ENCODE measurements around the gene RPL27. TPM values are rescaled to one million over a fixed set of nuclear protein-coding genes. Genes with fewer than 3 reads are reported as not detected.

The RPL27 gene
- total and polyA plus RNA-seq, 2 of the 13 experiments (the other 11 are each of a cell fraction or from before 2014, with no cell fraction given) = 1,585 to 5,840 TPM

- no peak for TF ChIP-seq ZNF83 (CRISPR knock-in tag; IDR thresholded peaks at IDR 0.05; ENCODE audit: borderline replicate concordance)
- no peak for TF ChIP-seq MLX (CRISPR knock-in tag; IDR thresholded peaks at IDR 0.05)
- TF ChIP-seq, protein P1, sequence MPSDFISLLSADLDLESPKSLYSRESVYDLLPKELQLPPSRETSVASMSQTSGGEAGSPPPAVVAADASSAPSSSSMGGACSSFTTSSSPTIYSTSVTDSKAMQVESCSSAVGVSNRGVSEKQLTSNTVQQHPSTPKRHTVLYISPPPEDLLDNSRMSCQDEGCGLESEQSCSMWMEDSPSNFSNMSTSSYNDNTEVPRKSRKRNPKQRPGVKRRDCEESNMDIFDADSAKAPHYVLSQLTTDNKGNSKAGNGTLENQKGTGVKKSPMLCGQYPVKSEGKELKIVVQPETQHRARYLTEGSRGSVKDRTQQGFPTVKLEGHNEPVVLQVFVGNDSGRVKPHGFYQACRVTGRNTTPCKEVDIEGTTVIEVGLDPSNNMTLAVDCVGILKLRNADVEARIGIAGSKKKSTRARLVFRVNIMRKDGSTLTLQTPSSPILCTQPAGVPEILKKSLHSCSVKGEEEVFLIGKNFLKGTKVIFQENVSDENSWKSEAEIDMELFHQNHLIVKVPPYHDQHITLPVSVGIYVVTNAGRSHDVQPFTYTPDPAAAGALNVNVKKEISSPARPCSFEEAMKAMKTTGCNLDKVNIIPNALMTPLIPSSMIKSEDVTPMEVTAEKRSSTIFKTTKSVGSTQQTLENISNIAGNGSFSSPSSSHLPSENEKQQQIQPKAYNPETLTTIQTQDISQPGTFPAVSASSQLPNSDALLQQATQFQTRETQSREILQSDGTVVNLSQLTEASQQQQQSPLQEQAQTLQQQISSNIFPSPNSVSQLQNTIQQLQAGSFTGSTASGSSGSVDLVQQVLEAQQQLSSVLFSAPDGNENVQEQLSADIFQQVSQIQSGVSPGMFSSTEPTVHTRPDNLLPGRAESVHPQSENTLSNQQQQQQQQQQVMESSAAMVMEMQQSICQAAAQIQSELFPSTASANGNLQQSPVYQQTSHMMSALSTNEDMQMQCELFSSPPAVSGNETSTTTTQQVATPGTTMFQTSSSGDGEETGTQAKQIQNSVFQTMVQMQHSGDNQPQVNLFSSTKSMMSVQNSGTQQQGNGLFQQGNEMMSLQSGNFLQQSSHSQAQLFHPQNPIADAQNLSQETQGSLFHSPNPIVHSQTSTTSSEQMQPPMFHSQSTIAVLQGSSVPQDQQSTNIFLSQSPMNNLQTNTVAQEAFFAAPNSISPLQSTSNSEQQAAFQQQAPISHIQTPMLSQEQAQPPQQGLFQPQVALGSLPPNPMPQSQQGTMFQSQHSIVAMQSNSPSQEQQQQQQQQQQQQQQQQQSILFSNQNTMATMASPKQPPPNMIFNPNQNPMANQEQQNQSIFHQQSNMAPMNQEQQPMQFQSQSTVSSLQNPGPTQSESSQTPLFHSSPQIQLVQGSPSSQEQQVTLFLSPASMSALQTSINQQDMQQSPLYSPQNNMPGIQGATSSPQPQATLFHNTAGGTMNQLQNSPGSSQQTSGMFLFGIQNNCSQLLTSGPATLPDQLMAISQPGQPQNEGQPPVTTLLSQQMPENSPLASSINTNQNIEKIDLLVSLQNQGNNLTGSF (CRISPR knock-in tag; IDR thresholded peaks at IDR 0.05) = peak; percentile 76
- TF ChIP-seq NR2F1 (CRISPR knock-in tag; IDR thresholded peaks at IDR 0.05) = no peak
- TF ChIP-seq, protein P2, sequence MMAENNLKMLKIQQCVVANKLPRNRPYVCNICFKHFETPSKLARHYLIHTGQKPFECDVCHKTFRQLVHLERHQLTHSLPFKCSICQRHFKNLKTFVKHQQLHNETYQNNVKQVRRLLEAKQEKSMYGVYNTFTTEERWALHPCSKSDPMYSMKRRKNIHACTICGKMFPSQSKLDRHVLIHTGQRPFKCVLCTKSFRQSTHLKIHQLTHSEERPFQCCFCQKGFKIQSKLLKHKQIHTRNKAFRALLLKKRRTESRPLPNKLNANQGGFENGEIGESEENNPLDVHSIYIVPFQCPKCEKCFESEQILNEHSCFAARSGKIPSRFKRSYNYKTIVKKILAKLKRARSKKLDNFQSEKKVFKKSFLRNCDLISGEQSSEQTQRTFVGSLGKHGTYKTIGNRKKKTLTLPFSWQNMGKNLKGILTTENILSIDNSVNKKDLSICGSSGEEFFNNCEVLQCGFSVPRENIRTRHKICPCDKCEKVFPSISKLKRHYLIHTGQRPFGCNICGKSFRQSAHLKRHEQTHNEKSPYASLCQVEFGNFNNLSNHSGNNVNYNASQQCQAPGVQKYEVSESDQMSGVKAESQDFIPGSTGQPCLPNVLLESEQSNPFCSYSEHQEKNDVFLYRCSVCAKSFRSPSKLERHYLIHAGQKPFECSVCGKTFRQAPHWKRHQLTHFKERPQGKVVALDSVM (CRISPR knock-in tag; IDR thresholded peaks at IDR 0.05) = peak; percentile 77
- peak; percentile 87; the same call in 1 of the 2 replicates for TF ChIP-seq ZNF546 (CRISPR knock-in tag; conservative IDR thresholded peaks at IDR 0.05)
- no peak for TF ChIP-seq RBM22 (optimal IDR thresholded peaks at IDR 0.05; ENCODE audit: low read length)
- TF ChIP-seq TOE1 (CRISPR knock-in tag; IDR thresholded peaks at IDR 0.05) = no peak
- TF ChIP-seq ZNF143 (CRISPR knock-in tag; IDR thresholded peaks at IDR 0.05) = 0 out of 2 replicates have a peak, but pooled peaks have one; percentile 2
- TF ChIP-seq BCLAF1 (IDR thresholded peaks at IDR 0.05) = no peak
- TF ChIP-seq FIP1L1 (IDR thresholded peaks at IDR 0.05; ENCODE audit: borderline replicate concordance, insufficient read depth, low read depth, low read length) = no peak
- TF ChIP-seq, protein P3, sequence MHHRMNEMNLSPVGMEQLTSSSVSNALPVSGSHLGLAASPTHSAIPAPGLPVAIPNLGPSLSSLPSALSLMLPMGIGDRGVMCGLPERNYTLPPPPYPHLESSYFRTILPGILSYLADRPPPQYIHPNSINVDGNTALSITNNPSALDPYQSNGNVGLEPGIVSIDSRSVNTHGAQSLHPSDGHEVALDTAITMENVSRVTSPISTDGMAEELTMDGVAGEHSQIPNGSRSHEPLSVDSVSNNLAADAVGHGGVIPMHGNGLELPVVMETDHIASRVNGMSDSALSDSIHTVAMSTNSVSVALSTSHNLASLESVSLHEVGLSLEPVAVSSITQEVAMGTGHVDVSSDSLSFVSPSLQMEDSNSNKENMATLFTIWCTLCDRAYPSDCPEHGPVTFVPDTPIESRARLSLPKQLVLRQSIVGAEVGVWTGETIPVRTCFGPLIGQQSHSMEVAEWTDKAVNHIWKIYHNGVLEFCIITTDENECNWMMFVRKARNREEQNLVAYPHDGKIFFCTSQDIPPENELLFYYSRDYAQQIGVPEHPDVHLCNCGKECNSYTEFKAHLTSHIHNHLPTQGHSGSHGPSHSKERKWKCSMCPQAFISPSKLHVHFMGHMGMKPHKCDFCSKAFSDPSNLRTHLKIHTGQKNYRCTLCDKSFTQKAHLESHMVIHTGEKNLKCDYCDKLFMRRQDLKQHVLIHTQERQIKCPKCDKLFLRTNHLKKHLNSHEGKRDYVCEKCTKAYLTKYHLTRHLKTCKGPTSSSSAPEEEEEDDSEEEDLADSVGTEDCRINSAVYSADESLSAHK (CRISPR knock-in tag; IDR thresholded peaks at IDR 0.05; ENCODE audit: borderline replicate concordance) = no peak
- no peak for TF ChIP-seq ZNF3 (CRISPR knock-in tag; IDR thresholded peaks at IDR 0.05)
Observed at GRCh38 chr17:43021741-43022512, 23.7 kb downstream of the RPL27 start, which contains the start of gene VAT1 (continued).

All from HepG2 (cell line).